DMS153 (cell line): ENCODE results near the gene DTD1.

Experiments
- DNase-seq: peaks from one replicate; lab custom pipeline; 2025; lab: John Stamatoyannopoulos, UW

The DTD1 gene

GRCh38 chr20:18615020-18615650 is 27.3 kb downstream of the DTD1 start:
- DNase-seq, result no peak

DNA sequence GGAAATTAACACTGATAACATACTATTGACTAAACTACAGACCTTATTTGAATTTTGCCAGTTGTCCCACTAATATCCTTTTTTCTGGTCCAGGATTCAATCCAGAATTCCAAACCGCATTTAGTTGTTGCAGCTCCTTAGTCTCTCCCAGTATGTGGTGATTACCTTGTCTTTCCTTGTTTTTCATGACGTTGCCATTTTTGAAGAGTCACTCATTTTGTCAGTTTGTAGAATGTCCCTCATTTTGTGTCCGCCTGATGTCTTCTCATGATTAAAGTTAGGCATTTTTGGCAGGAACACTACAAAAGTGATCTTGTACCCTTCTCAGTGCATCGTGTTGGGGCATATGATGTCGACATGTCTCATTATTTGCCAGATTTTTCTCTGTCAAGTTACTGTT is 33.1 kb downstream of the DTD1 start:
- DNase-seq, result no peak

DNA sequence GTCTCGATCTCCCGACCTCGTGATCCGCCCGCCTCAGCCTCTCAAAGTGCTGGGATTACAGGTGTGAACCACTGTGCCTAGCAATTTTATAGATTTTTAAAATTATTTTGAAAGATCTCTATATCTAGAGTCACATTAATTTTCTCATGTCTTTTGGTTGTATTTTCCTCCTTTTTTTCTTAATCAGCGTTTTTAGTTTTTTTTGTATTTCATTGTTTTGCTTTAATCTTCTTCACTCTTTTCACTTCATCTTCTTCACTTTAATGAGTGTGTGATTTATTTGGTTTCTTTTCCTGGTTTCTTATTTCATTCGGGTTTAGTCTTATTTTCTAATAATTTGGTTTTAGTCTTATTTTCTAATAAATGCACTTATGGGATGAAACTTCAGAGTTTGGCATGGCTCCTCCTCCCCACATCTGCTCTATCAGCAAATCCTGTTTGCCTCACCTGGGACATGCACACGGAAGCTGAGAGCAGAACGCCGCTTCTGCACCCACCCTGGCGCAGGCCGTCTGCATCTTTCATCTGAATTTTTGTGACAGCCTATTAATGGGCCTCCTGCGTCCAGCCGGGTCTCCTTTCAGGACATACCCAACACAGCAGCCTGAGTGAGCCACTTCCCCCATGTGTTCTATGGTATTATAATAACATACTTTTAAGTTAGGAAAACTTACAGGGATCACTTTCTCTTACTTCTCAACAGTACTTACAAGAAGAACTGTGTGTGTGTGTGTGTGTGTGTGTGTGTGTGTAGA is 35.5 kb downstream of the DTD1 start:
- no peak for DNase-seq

- DNase-seq, result no peak
Measured at GRCh38 chr20:18624948-18625347, 37.1 kb downstream of the DTD1 start.

DNA sequence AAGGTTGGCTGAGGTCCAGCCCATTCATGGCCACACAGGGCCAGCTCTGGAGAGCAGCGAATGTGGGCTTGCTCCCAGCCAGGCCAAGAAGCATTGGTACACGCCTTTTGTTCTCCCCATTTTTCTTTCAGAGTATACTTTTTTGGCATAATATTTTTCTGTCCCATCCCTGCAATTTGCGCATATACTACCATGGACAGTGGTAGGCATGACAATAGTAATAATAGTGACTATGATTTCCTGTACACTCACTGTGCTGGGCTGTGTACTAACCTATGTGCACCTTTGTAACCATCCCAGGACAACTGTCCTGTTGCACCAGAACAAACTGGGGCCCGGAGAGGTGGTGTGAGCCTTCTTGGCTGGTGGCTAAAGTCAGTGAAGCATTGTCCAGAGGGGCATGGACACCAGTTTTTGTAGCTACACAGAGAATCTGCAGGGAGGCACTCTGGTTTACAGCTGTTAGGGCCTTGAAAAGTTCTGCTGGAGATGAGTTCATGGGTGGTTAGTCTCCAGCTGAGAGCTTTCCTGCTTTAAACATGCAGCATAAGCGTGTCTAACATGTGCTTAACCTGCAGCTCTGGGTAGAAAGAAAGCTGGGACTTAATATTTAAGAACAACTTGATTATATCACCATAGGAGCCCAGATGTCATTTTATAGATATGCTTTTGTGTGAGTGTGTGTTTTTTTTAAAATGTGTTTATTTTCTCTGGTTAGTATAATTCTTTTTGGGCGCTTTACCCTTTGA is 38.2 kb downstream of the DTD1 start:
- no peak for DNase-seq

- no peak for DNase-seq
Measured at GRCh38 chr20:18628330-18628920, 40.6 kb downstream of the DTD1 start.

DNA sequence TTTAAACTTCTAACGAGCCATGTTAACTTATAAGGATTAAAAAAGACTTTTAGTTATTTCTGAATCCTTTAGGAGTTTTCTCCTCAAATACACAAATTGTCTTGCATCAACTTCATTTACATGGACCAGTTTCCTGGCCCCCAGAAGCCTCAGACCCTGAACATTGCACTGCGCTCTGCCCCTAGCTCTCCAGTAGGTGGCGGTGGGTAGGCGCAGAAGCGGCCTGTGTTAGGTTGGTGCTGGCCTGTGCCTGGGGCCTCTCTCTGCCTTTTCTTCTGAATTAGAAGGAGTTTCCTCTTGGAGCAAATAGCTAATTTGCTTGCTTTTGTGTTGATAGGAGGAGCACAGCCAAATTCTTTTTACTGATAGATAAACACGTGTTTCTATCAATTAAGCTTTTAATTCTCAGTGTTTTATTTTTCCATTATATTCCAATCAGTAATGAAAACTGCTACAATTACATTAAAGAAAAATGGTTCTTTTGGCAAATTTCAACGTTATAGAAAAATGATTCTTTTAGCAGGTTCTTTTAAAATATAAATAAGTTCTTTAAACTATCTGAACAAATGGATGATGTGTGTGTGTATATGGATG is 44.4 kb downstream of the DTD1 start:
- peak; percentile 40 for DNase-seq

DNA sequence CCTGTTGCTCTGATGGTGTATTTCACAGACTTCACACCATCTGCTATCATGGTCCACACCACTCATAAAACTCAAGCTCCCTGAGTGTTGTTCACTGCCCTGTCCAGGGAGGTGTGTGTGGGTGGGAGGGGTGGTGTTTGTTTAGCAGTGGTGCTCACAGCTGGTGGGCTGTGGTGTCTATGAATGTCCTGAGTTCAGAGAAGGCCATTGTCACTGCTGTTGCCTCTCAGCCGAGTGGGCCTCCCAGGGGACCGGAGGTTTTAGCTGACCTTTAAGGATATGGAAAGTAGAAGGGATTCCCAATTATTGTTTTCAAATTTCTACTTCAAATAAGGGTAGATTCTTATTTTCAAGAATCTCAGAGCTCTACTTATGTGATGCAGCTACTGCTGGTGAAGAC is 45.6 kb downstream of the DTD1 start:
- DNase-seq, result no peak

DNA sequence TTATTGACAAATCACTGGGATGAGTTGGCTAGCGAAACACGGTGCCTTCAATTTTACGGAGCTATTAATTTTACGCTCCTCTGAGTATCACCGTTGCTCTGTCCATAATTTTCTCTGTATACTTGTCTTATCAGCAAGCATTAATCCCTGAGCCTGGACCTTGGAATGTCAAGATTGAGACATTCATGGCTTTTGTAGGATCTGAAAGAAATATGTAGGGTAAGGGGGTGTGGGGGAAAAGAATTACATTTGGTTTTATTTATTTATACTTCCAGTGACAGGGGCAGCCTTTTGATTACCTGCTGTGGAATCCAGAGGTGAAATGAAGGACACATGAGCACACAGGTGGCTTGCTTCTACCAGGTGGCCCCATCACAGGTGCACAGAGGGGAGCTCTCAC is 46.6 kb downstream of the DTD1 start:
- DNase-seq, result no peak

GRCh38 chr20:18635380-18635779 is 47.5 kb downstream of the DTD1 start:
- no peak for DNase-seq

DNA sequence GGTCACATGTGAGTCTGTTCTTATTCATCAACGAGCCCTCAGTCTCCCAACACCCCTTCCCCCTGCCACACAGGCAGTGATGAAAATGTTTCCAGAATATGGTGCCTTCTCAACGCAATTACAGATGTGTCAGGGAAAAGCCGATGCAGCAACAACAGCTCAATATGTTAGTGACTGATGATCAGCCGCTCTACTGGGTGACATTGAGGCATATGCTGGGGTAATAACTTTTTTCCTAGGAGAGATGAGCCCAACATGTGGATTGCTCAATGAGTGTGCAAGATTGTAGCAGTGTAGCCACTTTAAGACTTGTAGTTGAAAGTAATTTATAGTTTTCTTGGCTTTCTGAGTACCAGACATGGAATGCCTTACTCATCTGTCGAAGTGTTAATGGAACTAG is 49.4 kb downstream of the DTD1 start:
- DNase-seq, result no peak

DNA sequence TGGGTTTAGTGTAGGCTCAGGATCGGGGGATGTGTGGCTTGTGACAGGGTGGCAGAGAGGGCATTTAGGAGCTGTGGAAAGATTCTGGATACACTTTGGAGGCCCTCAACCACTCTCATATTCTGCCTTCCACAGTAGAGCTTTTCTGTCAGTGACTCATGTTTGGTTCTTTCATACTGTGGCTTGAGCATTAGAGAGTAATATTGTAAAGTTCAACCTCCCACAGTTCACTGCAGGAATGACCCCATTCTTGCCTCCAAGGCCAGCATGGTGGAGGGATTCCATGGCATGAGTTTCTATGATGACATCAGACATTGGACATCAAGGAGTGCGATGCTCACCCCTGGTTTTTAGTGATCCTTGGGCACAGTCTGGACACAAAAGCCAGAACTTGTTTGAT is 50.9 kb downstream of the DTD1 start:
- no peak for DNase-seq

GRCh38 chr20:18639501-18639979 is 51.7 kb downstream of the DTD1 start:
- DNase-seq, result no peak

GRCh38 chr20:18645196-18645745 is 57.4 kb downstream of the DTD1 start:
- DNase-seq, result no peak

DNA sequence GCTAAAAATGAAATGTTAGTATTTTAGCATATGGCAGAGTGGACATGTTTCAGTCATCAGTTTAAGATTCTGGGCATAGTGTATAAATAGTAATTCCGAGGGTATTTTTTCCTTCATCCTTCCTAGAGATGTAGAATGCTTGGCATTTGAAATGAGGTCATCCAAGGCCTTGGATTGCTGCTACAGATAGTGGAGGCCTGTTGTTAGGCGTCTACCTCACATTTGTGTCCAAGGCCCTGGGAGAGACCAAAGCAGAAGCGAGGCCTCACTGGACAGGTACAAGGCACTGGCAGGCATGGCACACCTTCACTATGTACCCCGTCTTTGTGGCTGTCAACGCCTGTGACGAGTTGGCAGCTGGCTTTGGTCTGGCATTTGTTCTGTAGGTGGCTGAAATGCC is 58.0 kb downstream of the DTD1 start:
- no peak for DNase-seq

DNA sequence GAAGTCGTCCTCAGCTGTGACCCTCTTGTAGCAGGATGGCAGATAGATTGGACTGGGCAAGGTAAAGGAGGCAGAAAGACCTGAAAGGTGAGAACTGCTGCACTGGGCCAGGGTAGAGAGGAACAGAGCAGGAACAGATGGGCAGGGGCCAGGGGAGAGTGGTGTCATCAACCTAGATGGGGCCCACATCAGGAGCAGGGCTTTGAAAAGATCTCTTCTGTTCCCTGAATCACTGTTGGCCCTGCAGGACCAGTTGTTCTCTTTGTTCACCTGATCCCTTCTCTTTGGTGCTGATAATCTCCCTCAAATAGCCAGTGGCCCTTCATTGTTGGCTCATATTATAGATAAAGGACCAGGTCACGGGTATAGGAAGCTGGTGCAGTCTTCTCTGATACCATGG is 59.9 kb downstream of the DTD1 start:
- DNase-seq, result no peak

GRCh38 chr20:18650224-18650623 is 62.4 kb downstream of the DTD1 start:
- DNase-seq, result no peak

DNA sequence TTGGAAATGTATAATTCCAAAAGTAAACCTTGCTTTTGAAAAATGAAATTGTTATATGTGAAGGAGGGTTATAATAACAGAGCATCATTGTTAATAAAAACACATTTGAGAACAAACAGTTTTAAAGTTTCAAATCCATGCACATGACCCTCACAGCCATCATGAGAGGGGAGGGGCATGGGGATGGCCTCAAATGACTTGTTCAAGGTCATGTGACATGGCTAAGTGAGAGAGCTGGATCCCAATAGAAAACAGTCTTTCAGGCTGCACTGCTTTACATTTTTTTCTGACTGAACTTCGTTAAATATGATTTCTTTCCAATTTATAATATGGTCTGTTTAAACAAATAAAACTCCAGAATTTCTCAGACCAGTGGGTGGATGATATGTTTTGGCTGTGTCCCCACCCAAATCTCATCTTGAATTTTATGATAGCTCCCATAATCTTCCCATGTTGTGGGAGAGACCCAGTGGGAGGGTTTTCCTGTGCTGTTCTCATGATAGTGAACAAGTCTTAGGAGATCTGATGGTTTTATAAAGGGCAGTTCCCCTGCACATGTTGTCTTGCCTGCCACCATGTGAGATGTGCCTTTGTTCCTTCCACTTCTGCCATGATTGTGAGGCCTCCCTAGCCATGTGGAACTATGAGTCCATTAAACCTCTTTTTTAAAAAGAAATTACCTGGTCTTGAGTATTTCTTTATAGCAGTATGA is 66.0 kb downstream of the DTD1 start:
- no peak for DNase-seq

DNA sequence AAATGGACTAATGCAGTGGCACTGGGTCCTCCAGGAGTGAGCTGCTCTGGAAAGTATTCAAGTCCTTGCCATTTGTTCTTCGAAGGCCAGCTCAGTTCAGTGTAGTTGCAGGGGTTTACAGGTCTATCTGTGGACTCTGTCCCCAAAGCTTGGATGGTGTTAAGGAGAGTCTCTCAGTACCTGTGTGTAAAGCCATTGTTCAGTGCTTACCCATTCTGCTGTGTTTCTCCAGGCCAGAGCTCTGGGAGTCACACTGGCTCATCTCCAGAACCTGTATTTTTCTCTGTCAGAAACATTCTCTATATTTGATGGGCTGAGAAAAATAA is 66.6 kb downstream of the DTD1 start:
- DNase-seq, result no peak

- no peak for DNase-seq
Measured at GRCh38 chr20:18657575-18657974, 69.7 kb downstream of the DTD1 start.

DNA sequence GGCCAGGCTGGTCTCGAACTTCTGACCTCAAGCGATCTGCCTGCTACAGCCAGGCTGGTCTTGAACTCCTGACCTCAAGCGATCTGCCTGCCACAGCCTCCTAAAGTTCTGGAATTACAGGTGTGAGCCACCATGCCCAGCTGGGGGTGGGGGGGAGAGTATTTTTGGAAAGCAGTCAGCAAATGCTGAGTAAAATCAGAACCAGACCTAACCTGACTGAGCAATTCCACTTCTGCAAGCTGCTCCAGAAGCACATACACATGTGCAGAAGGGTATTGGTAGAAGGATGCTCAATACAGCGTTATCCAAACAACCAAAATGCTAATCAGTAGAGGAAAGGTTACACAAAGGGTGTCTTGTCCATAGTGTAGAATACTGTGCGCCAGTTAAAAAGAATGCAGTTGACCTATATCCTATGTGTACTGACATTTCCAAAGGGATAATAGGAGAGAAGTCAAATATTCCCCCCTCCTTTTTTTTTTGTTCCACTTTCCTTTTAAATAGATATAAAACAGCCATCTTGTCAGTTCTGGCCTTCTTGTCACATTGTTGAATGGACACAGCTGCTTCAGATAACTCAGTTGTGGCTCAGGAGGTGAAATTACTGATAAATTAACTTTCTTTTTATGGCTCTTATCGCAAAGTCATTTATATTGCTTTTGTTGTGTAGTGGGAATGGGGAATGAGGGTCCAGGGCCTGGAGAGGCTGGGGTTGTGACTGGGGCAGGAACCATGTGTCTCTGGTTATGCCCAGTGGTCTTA is 74.6 kb downstream of the DTD1 start:
- no peak for DNase-seq
